Measurements from ENCODE around the gene NUP93. TPM values are rescaled to one million over a fixed set of nuclear protein-coding genes. Genes with fewer than 3 reads are reported as not detected.

The NUP93 gene
- total and polyA plus RNA-seq, 11 donors, result 21.8 to 49.0 (median 27.8) TPM

GRCh38 chr16:56869513-56870275 is 139.8 kb downstream of the NUP93 start:
- TF ChIP-seq POLR2A (IDR thresholded peaks at IDR 0.05) (no peak), CTCF (IDR thresholded peaks at IDR 0.05) (no peak)
- Histone ChIP-seq H3K4me3 (no peak overlapping the region), H3K36me3 (no peaks in the 10 kb centered on the region), H3K27ac (no peak overlapping the region), H3K27me3 (no peaks in the 10 kb centered on the region), H3K9me3 (no peaks in the 10 kb centered on the region), H3K4me1 (peaks cover 0 to 22% (median 5%) of the 10 kb centered on the region in 12 donors)
- 85 to 91% (median 88%) methylated on average over 19 to 24 of the region's 24 CpGs for WGBS, 4 donors
- no peak for DNase-seq
- ATAC-seq, result no peak
- intact Hi-C loops (cut with DNase I), result loop anchor here (5.0 to 10.0 kb wide), 9 partner anchors 43 to 305 kb away; partner anchors contain the start of gene HERPUD1 (in 8 of the 10)

- H3K27ac ChIP-seq, result no peak overlapping the region
- H3K4me3 ChIP-seq, result no peak overlapping the region
- 92 to 97% (median 94%) methylated on average over 9 to 14 of the region's 14 CpGs for whole genome bisulfite sequencing, 4 donors
- DNase-seq, result no peak
- no peak for ATAC-seq
- no peaks in the 10 kb centered on the region for H3K36me3 ChIP-seq
- TF ChIP-seq POLR2A (IDR thresholded peaks at IDR 0.05) (no peak), CTCF (IDR thresholded peaks at IDR 0.05) (no peak)
- H3K9me3 ChIP-seq, result no peaks in the 10 kb centered on the region
- peaks cover 0 to 22% (median 5%) of the 10 kb centered on the region in 12 donors for H3K4me1 ChIP-seq
- H3K27me3 ChIP-seq, result no peaks in the 10 kb centered on the region
- intact Hi-C loops (cut with DNase I), result no loop called here
Observed at GRCh38 chr16:56870276-56870888, 140.5 kb downstream of the NUP93 start.

- H3K27me3 ChIP-seq, result no peaks in the 10 kb centered on the region
- H3K4me1 ChIP-seq, result peaks cover 0 to 22% (median 5%) of the 10 kb centered on the region in 12 donors
- WGBS, 4 donors, result 69 to 78% (median 73%) methylated on average over 7 of the region's 7 CpGs
- intact Hi-C loops (cut with DNase I), result no loop called here
- TF ChIP-seq CTCF (IDR thresholded peaks at IDR 0.05), result no peak
- TF ChIP-seq POLR2A (IDR thresholded peaks at IDR 0.05), result no peak
- DNase-seq, result no peak
- H3K36me3 ChIP-seq, result no peaks in the 10 kb centered on the region
- H3K27ac ChIP-seq, result no peak overlapping the region
- ATAC-seq, result peak in 1 of 4 donors; percentile 22
- H3K4me3 ChIP-seq, result no peak overlapping the region
- H3K9me3 ChIP-seq, result no peaks in the 10 kb centered on the region
Observed at GRCh38 chr16:56871172-56871593, 141.3 kb downstream of the NUP93 start.

- TF ChIP-seq CTCF (IDR thresholded peaks at IDR 0.05), result no peak
- no peak for TF ChIP-seq POLR2A (IDR thresholded peaks at IDR 0.05)
- DNase-seq (no peak), ATAC-seq (peak in 3 of 4 donors; percentile 35 to 67 (median 37))
- Histone ChIP-seq H3K4me3 (no peak overlapping the region), H3K27ac (peak overlapping the region in 1 of 12 donors; percentile 42), H3K36me3 (no peaks in the 10 kb centered on the region), H3K4me1 (peaks cover 0 to 17% (median 0%) of the 10 kb centered on the region in 12 donors), H3K9me3 (no peaks in the 10 kb centered on the region), H3K27me3 (no peaks in the 10 kb centered on the region)
- intact Hi-C loops (cut with DNase I), result no loop called here
- WGBS, 4 donors, result 88 to 94% (median 92%) methylated on average over 10 of the region's 10 CpGs
Observed at GRCh38 chr16:56872863-56873391, 143.0 kb downstream of the NUP93 start.
